SK-N-SH treated with all-trans-retinoic acid at 6 μM for 48 hours (cell line): ENCODE data around the gene UBN2.

Experiments
- ATAC-seq: fragments of 200-7000 bp; cut with Tn5 transposase; 3 replicates; pipeline ENCODE4 v1.9.1; 2020; ENCODE audit warnings: mild to moderate bottlenecking, moderate library complexity
- BACH2 ChIP-seq: fragments of 250-450 bp; sonication (Bioruptor Pico); IDR thresholded peaks from 2 replicates; pipeline ENCODE4 v1.9.0; 2021; ENCODE audit warnings: mild to moderate bottlenecking, borderline replicate concordance
- CSDC2 ChIP-seq: fragments of 250-450 bp; sonication (Bioruptor Pico); IDR thresholded peaks from 2 replicates; pipeline ENCODE4 v1.5.0; 2020; ENCODE audit warnings: mild to moderate bottlenecking, moderate library complexity
- ESRRG ChIP-seq: fragments of 250-450 bp; sonication (Bioruptor Pico); IDR thresholded peaks from 2 replicates; pipeline ENCODE4 v1.6.1; 2021; ENCODE audit warnings: mild to moderate bottlenecking
- GLIS3 ChIP-seq: fragments of 250-450 bp; sonication (Bioruptor Pico); IDR thresholded peaks from 2 replicates; pipeline ENCODE4 v1.5.0; 2020; ENCODE audit warnings: mild to moderate bottlenecking, moderate library complexity
- OSR1 ChIP-seq: fragments of 250-450 bp; sonication (Bioruptor Pico); IDR thresholded peaks from 2 replicates; pipeline ENCODE4 v1.8.0; 2022; ENCODE audit warnings: moderate library complexity, mild to moderate bottlenecking, inconsistent platforms
- PPARA ChIP-seq: fragments of 250-450 bp; sonication (Bioruptor Pico); IDR thresholded peaks from 2 replicates; pipeline ENCODE4 v1.5.0; 2020; ENCODE audit warnings: mild to moderate bottlenecking, borderline replicate concordance
- RARB ChIP-seq: fragments of 250-450 bp; sonication (Bioruptor Pico); IDR thresholded peaks from 2 replicates; pipeline ENCODE4 v1.8.0; 2021; ENCODE audit warnings: mild to moderate bottlenecking, moderate library complexity
- SNAI2 ChIP-seq: fragments of 250-450 bp; sonication (Bioruptor Pico); IDR thresholded peaks from 2 replicates; pipeline ENCODE4 v1.5.0; 2020; ENCODE audit warnings: mild to moderate bottlenecking, moderate library complexity
- TCF4 ChIP-seq: fragments of 250-450 bp; sonication (Bioruptor Pico); IDR thresholded peaks from 2 replicates; pipeline ENCODE4 v1.8.0; 2021; ENCODE audit warnings: mild to moderate bottlenecking, moderate library complexity, borderline replicate concordance
- TOX ChIP-seq: fragments of 250-450 bp; sonication (Bioruptor Pico); IDR thresholded peaks from 2 replicates; pipeline ENCODE4 v1.8.0; 2021; ENCODE audit warnings: mild to moderate bottlenecking, moderate library complexity, borderline replicate concordance
- ZC3H10 ChIP-seq: fragments of 250-450 bp; sonication (Bioruptor Pico); IDR thresholded peaks from 2 replicates; pipeline ENCODE4 v1.5.1; 2021; ENCODE audit warnings: mild to moderate bottlenecking, moderate library complexity
- ZFP3 ChIP-seq: fragments of 250-450 bp; sonication (Bioruptor Pico); IDR thresholded peaks from 2 replicates; pipeline ENCODE4 v1.5.0; 2020; ENCODE audit warnings: mild to moderate bottlenecking, moderate library complexity
- ZFP30 ChIP-seq: fragments of 450-650 bp; formaldehyde crosslinking; IDR thresholded peaks from 2 replicates; pipeline ENCODE4 v1.5.0; 2022; ENCODE audit warnings: mild to moderate bottlenecking, moderate library complexity
- ZNF70 ChIP-seq: fragments of 450-650 bp; formaldehyde crosslinking; IDR thresholded peaks from 2 replicates; pipeline ENCODE4 v1.5.0; 2020; ENCODE audit warnings: mild to moderate bottlenecking, moderate library complexity
- ZNF8 ChIP-seq: fragments of 450-650 bp; formaldehyde crosslinking; IDR thresholded peaks from 2 replicates; pipeline ENCODE4 v1.5.0; 2020; ENCODE audit warnings: mild to moderate bottlenecking, moderate library complexity
- TF ChIP-seq, protein P1 (sequence below): fragments of 250-450 bp; sonication (Bioruptor Pico); IDR thresholded peaks from 2 replicates; pipeline ENCODE4 v1.5.1; 2021; ENCODE audit warnings: mild to moderate bottlenecking, moderate library complexity
- TF ChIP-seq, protein P2 (sequence below): fragments of 250-450 bp; sonication (Bioruptor Pico); IDR thresholded peaks from 2 replicates; pipeline ENCODE4 v1.8.0; 2021; ENCODE audit warnings: low read depth, mild to moderate bottlenecking, moderate library complexity, borderline replicate concordance
- TF ChIP-seq, protein P3 (sequence below): fragments of 250-450 bp; sonication (Bioruptor Pico); IDR thresholded peaks from 2 replicates; pipeline ENCODE4 v1.5.0; 2020; ENCODE audit warnings: mild to moderate bottlenecking, moderate library complexity
- TF ChIP-seq, protein P4 (sequence below): fragments of 250-450 bp; sonication (Bioruptor Pico); IDR thresholded peaks from 2 replicates; pipeline ENCODE4 v1.8.0; 2020; ENCODE audit warnings: mild to moderate bottlenecking, moderate library complexity, borderline replicate concordance
- TF ChIP-seq, protein P5 (sequence below): fragments of 250-450 bp; sonication (Bioruptor Pico); IDR thresholded peaks from 2 replicates; pipeline ENCODE4 v1.5.1; 2020; ENCODE audit warnings: low read depth, mild to moderate bottlenecking, moderate library complexity

UBN2 gene

DNA sequence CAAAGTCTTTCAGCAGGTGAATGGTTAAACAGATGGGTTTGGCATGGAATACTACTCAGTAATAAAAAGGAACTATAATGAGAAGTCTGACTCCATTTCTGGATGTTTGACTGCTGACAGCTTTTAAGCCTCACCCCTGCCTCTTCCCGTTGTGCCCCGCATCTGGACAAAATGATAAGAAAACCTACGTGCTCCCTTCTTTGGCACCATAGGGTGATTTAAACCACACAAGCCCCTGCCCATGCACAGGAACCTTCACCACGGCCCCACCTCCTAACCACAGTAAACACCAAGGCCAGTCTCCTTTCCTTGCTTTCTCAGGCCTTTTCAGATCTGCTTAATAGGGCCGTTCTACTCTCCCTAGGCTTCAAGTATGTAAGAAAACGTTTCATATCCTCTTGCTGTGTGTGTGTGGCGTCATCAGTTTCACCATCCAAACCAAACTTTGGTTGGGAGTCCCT is 47.1 kb upstream of the UBN2 start:
- no peak for ATAC-seq
- TF ChIP-seq ZNF70 (CRISPR knock-in tag) (no peak), ZFP3 (CRISPR knock-in tag) (no peak), RARB (CRISPR knock-in tag) (no peak), BACH2 (no peak), SNAI2 (CRISPR knock-in tag) (no peak), ZC3H10 (CRISPR knock-in tag) (no peak), TOX (no peak), ZNF8 (CRISPR knock-in tag) (no peak), ZFP30 (no peak), GLIS3 (CRISPR knock-in tag) (no peak), OSR1 (CRISPR knock-in tag) (no peak), TCF4 (no peak), PPARA (CRISPR knock-in tag) (no peak)
- TF ChIP-seq, protein P1, sequence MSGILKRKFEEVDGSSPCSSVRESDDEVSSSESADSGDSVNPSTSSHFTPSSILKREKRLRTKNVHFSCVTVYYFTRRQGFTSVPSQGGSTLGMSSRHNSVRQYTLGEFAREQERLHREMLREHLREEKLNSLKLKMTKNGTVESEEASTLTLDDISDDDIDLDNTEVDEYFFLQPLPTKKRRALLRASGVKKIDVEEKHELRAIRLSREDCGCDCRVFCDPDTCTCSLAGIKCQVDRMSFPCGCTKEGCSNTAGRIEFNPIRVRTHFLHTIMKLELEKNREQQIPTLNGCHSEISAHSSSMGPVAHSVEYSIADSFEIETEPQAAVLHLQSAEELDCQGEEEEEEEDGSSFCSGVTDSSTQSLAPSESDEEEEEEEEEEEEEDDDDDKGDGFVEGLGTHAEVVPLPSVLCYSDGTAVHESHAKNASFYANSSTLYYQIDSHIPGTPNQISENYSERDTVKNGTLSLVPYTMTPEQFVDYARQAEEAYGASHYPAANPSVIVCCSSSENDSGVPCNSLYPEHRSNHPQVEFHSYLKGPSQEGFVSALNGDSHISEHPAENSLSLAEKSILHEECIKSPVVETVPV (CRISPR knock-in tag) = no peak
- TF ChIP-seq, protein P2, sequence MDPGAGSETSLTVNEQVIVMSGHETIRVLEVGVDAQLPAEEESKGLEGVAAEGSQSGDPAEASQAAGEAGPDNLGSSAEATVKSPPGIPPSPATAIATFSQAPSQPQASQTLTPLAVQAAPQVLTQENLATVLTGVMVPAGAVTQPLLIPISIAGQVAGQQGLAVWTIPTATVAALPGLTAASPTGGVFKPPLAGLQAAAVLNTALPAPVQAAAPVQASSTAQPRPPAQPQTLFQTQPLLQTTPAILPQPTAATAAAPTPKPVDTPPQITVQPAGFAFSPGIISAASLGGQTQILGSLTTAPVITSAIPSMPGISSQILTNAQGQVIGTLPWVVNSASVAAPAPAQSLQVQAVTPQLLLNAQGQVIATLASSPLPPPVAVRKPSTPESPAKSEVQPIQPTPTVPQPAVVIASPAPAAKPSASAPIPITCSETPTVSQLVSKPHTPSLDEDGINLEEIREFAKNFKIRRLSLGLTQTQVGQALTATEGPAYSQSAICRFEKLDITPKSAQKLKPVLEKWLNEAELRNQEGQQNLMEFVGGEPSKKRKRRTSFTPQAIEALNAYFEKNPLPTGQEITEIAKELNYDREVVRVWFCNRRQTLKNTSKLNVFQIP (CRISPR knock-in tag) = no peak
- TF ChIP-seq, protein P3, sequence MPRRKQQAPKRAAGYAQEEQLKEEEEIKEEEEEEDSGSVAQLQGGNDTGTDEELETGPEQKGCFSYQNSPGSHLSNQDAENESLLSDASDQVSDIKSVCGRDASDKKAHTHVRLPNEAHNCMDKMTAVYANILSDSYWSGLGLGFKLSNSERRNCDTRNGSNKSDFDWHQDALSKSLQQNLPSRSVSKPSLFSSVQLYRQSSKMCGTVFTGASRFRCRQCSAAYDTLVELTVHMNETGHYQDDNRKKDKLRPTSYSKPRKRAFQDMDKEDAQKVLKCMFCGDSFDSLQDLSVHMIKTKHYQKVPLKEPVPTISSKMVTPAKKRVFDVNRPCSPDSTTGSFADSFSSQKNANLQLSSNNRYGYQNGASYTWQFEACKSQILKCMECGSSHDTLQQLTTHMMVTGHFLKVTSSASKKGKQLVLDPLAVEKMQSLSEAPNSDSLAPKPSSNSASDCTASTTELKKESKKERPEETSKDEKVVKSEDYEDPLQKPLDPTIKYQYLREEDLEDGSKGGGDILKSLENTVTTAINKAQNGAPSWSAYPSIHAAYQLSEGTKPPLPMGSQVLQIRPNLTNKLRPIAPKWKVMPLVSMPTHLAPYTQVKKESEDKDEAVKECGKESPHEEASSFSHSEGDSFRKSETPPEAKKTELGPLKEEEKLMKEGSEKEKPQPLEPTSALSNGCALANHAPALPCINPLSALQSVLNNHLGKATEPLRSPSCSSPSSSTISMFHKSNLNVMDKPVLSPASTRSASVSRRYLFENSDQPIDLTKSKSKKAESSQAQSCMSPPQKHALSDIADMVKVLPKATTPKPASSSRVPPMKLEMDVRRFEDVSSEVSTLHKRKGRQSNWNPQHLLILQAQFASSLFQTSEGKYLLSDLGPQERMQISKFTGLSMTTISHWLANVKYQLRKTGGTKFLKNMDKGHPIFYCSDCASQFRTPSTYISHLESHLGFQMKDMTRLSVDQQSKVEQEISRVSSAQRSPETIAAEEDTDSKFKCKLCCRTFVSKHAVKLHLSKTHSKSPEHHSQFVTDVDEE = no peak
- TF ChIP-seq, protein P4, sequence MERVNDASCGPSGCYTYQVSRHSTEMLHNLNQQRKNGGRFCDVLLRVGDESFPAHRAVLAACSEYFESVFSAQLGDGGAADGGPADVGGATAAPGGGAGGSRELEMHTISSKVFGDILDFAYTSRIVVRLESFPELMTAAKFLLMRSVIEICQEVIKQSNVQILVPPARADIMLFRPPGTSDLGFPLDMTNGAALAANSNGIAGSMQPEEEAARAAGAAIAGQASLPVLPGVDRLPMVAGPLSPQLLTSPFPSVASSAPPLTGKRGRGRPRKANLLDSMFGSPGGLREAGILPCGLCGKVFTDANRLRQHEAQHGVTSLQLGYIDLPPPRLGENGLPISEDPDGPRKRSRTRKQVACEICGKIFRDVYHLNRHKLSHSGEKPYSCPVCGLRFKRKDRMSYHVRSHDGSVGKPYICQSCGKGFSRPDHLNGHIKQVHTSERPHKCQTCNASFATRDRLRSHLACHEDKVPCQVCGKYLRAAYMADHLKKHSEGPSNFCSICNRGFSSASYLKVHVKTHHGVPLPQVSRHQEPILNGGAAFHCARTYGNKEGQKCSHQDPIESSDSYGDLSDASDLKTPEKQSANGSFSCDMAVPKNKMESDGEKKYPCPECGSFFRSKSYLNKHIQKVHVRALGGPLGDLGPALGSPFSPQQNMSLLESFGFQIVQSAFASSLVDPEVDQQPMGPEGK = no peak
- TF ChIP-seq, protein P5, sequence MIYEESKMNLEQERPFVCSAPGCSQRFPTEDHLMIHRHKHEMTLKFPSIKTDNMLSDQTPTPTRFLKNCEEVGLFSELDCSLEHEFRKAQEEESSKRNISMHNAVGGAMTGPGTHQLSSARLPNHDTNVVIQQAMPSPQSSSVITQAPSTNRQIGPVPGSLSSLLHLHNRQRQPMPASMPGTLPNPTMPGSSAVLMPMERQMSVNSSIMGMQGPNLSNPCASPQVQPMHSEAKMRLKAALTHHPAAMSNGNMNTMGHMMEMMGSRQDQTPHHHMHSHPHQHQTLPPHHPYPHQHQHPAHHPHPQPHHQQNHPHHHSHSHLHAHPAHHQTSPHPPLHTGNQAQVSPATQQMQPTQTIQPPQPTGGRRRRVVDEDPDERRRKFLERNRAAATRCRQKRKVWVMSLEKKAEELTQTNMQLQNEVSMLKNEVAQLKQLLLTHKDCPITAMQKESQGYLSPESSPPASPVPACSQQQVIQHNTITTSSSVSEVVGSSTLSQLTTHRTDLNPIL (CRISPR knock-in tag) = no peak

DNA sequence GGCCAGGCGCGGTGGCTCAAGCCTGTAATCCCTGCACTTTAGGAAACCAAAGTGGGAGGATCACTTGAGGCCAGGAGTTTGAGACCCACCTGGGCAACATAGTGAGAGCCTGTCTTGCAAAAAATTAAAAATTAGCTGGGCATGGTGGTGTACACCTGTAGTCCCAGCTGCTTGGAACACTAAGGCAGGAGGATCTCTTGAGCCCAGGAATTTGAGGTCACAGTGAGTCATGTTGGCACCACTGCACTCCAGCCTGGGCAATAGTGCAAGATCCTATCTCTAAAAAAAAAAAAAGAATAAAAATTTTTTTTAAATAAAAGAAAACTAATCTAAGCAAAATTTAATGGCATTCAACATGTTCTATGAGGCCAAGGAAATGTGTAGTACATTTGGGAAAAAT is 44.9 kb upstream of the UBN2 start:
- ATAC-seq = no peak
- no peak for TF ChIP-seq TCF4
- TF ChIP-seq ZFP3 (CRISPR knock-in tag) = no peak
- TF ChIP-seq, protein P5 (CRISPR knock-in tag) = no peak

DNA sequence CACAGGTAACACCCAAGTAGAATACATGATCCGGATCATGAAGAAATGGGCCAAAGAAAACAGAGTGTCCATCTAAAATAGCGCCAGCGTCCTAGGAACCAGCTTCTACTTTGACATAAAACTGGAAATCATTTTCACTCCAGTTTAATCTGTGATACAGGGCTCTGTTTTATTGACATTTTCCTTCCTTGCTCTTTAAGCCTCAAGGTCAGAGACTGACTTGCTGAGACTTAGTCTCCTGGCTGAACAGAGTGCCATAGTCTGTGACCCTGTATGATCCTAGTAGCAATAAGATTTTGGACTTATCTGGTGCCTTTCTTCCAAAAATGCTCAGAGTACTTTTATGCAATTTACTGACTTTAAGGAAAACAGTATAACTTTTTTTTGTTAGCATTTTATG is 41.7 kb upstream of the UBN2 start:
- no peak for TF ChIP-seq ZNF70 (CRISPR knock-in tag)
- ATAC-seq = no peak

DNA sequence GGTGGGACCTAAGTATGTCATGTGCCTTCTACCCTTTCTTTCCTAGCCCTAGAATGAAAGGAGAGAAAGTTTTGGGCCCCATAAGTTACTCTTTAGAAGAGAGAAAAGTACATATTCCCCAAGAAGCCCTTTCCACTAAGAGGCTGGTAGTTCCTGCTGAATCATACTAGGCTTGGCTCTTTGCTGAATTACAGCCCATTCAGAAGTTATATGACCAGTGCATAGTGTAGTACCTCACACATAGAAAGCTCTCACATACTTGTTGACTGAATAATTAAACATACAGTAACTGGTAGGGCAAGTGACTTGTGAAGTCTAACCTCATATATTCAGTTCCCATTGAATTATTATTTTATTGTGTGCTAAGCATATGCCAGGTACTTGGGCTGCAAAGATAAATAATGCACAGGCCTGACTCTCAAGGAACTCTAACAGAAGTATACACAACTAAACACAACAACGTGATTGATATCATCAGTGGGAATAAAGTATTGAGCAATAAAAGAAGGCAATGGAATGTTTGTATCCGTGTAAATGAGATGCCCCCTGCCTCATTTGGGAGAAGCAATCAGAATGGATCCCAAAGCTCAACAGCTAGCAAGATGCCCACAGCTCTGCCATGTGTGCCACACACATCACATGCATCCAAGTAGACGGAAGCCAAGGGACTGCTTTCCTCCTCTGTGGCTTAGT is 38.9 kb upstream of the UBN2 start:
- ATAC-seq = no peak
- TF ChIP-seq, protein P1 (CRISPR knock-in tag) = no peak
- TF ChIP-seq ZNF8 (CRISPR knock-in tag) (no peak), ESRRG (CRISPR knock-in tag) (no peak), CSDC2 (no peak), ZFP30 (no peak)
- TF ChIP-seq, protein P2 (CRISPR knock-in tag) = no peak
- TF ChIP-seq, protein P4 = no peak
